ENCODE data around the gene ZNF205.

GRCh38 chr16:3145660-3146059 is 33.3 kb downstream of the ZNF205 start:
- TF ChIP-seq CTCF (IDR thresholded peaks at IDR 0.05) = no peak
- no peak for TF ChIP-seq POLR2A (IDR thresholded peaks at IDR 0.05)
- TF ChIP-seq EP300 (IDR thresholded peaks at IDR 0.05) = no peak
